ENCODE measurements around the gene ANO4. TPM values are rescaled to one million over a fixed set of nuclear protein-coding genes. Genes with fewer than 3 reads are reported as not detected.

Gene ANO4
- total RNA-seq, 1 donor from 2014 or later, result 0.13 TPM

- Histone ChIP-seq H3K4me3 (ENCODE audit: low read depth, low read length) (no peak overlapping the region), H3K36me3 (ENCODE audit: control insufficient read depth, insufficient read depth, low read length) (no peaks in the 10 kb centered on the region), H3K27me3 (ENCODE audit: control insufficient read depth, insufficient read depth, low read length) (no peaks in the 10 kb centered on the region)
- TF ChIP-seq, protein P1, sequence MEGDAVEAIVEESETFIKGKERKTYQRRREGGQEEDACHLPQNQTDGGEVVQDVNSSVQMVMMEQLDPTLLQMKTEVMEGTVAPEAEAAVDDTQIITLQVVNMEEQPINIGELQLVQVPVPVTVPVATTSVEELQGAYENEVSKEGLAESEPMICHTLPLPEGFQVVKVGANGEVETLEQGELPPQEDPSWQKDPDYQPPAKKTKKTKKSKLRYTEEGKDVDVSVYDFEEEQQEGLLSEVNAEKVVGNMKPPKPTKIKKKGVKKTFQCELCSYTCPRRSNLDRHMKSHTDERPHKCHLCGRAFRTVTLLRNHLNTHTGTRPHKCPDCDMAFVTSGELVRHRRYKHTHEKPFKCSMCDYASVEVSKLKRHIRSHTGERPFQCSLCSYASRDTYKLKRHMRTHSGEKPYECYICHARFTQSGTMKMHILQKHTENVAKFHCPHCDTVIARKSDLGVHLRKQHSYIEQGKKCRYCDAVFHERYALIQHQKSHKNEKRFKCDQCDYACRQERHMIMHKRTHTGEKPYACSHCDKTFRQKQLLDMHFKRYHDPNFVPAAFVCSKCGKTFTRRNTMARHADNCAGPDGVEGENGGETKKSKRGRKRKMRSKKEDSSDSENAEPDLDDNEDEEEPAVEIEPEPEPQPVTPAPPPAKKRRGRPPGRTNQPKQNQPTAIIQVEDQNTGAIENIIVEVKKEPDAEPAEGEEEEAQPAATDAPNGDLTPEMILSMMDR (IDR thresholded peaks at IDR 0.05; ENCODE audit: insufficient read depth, low read length, poor library complexity, severe bottlenecking), result no peak
- DNase-seq (ENCODE audit: low read depth), result no peak
Measured at GRCh38 chr12:100851637-100852036, 57.1 kb downstream of the ANO4 start.

GRCh38 chr12:100857418-100857817 lies 62.8 kb downstream of the ANO4 start:
- DNase-seq (ENCODE audit: low read depth), result no peak
- H3K4me3 ChIP-seq (ENCODE audit: low read depth, low read length), result no peak overlapping the region
- TF ChIP-seq, protein P1 (IDR thresholded peaks at IDR 0.05; ENCODE audit: insufficient read depth, low read length, poor library complexity, severe bottlenecking), result no peak
- H3K27me3 ChIP-seq (ENCODE audit: control insufficient read depth, insufficient read depth, low read length), result no peaks in the 10 kb centered on the region
- H3K36me3 ChIP-seq (ENCODE audit: control insufficient read depth, insufficient read depth, low read length), result no peaks in the 10 kb centered on the region

DNA sequence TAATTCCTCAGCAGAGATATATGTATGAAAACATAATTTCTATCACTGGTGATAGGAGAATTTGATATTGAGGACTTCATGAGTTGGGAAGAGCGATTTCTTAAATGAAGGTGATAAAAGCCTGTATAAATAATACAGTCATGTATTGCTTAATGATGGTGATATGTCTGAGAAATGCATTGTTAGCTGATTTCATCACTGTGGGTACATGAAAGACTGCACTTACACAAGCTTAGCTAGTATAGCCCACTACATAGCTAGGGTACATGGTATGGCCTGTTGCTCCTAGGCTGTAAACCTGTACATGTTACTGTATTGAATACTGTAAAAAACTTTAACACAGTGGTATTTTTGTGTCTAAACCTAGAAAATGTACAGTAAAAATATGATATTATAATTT lies 63.4 kb downstream of the ANO4 start:
- DNase-seq (ENCODE audit: low read depth), result no peak
- TF ChIP-seq, protein P1 (IDR thresholded peaks at IDR 0.05; ENCODE audit: insufficient read depth, low read length, poor library complexity, severe bottlenecking), result no peak
- H3K36me3 ChIP-seq (ENCODE audit: control insufficient read depth, insufficient read depth, low read length), result no peaks in the 10 kb centered on the region
- H3K4me3 ChIP-seq (ENCODE audit: low read depth, low read length), result no peak overlapping the region
- H3K27me3 ChIP-seq (ENCODE audit: control insufficient read depth, insufficient read depth, low read length), result no peaks in the 10 kb centered on the region

DNA sequence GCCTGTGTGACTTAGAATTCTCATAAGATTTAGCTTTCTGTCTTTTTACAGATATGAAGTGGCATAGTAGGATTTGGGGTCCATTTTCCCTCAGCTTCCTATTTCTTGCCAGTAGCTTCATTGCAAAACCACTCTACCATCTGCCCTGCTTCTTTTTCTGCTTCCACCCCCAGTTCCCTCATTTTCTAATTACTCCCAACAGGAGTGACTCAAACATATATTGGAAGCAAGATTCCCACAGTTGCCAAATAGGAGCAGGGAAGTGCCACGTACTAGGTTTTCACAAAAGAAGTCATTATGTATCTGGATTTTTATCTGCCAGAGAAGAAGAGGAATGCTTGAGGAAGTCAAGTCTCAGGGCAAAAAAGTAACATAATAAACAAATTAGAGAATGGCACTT lies 64.1 kb downstream of the ANO4 start:
- TF ChIP-seq, protein P1 (IDR thresholded peaks at IDR 0.05; ENCODE audit: insufficient read depth, low read length, poor library complexity, severe bottlenecking), result no peak
- no peak for DNase-seq (ENCODE audit: low read depth)
- Histone ChIP-seq H3K27me3 (ENCODE audit: control insufficient read depth, insufficient read depth, low read length) (no peaks in the 10 kb centered on the region), H3K4me3 (ENCODE audit: low read depth, low read length) (no peak overlapping the region), H3K36me3 (ENCODE audit: control insufficient read depth, insufficient read depth, low read length) (no peaks in the 10 kb centered on the region)

- DNase-seq (ENCODE audit: low read depth), result no peak
- H3K36me3 ChIP-seq (ENCODE audit: control insufficient read depth, insufficient read depth, low read length), result no peaks in the 10 kb centered on the region
- H3K27me3 ChIP-seq (ENCODE audit: control insufficient read depth, insufficient read depth, low read length), result no peaks in the 10 kb centered on the region
- no peak overlapping the region for H3K4me3 ChIP-seq (ENCODE audit: low read depth, low read length)
- TF ChIP-seq, protein P1 (IDR thresholded peaks at IDR 0.05; ENCODE audit: insufficient read depth, low read length, poor library complexity, severe bottlenecking), result no peak
Measured at GRCh38 chr12:100859063-100859627, 64.6 kb downstream of the ANO4 start.

GRCh38 chr12:100860611-100861010 lies 66.0 kb downstream of the ANO4 start:
- DNase-seq (ENCODE audit: low read depth), result no peak
- Histone ChIP-seq H3K4me3 (ENCODE audit: low read depth, low read length) (no peak overlapping the region), H3K27me3 (ENCODE audit: control insufficient read depth, insufficient read depth, low read length) (no peaks in the 10 kb centered on the region), H3K36me3 (ENCODE audit: control insufficient read depth, insufficient read depth, low read length) (no peaks in the 10 kb centered on the region)
- TF ChIP-seq, protein P1 (IDR thresholded peaks at IDR 0.05; ENCODE audit: insufficient read depth, low read length, poor library complexity, severe bottlenecking), result no peak
